Tibial nerve (tissue), 4 donors: ENCODE measurements around the gene ZNF33B.

Source experiments
- EP300 ChIP-seq, 2 donors: sonication (generic); formaldehyde crosslinking; IDR thresholded peaks; one replicate each; pipeline ENCODE4 v1.6.1; 2017; ENCODE audit warnings: antibody characterized with exemption in 2 of 2, mild to moderate bottlenecking in 1 of 2
- POLR2A ChIP-seq, 2 donors: fragments of 450-650 bp; IDR thresholded peaks; one replicate each; pipeline ENCODE4 v1.6.1; 2017; ENCODE audit warnings: antibody characterized with exemption in 2 of 2, mild to moderate bottlenecking in 2 of 2, moderate library complexity in 2 of 2
- TF ChIP-seq, protein P1 (sequence below), 5 experiments: fragments of 200-600 bp in 3 of 5; fragments of 450-650 bp in 2 of 5; sonication (generic) in 3 of 5; IDR thresholded peaks; one replicate each; pipeline ENCODE4 v1.5.1; 2016 to 2019; ENCODE audit warnings: antibody characterized with exemption in 5 of 5, mild to moderate bottlenecking in 3 of 5, moderate library complexity in 2 of 5

GRCh38 chr10:42650374-42650773, 12.0 kb upstream of the ZNF33B start:
- TF ChIP-seq, protein P1, sequence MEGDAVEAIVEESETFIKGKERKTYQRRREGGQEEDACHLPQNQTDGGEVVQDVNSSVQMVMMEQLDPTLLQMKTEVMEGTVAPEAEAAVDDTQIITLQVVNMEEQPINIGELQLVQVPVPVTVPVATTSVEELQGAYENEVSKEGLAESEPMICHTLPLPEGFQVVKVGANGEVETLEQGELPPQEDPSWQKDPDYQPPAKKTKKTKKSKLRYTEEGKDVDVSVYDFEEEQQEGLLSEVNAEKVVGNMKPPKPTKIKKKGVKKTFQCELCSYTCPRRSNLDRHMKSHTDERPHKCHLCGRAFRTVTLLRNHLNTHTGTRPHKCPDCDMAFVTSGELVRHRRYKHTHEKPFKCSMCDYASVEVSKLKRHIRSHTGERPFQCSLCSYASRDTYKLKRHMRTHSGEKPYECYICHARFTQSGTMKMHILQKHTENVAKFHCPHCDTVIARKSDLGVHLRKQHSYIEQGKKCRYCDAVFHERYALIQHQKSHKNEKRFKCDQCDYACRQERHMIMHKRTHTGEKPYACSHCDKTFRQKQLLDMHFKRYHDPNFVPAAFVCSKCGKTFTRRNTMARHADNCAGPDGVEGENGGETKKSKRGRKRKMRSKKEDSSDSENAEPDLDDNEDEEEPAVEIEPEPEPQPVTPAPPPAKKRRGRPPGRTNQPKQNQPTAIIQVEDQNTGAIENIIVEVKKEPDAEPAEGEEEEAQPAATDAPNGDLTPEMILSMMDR (IDR thresholded peaks at IDR 0.05): no peak
- TF ChIP-seq POLR2A (IDR thresholded peaks at IDR 0.05): no peak
- TF ChIP-seq EP300 (IDR thresholded peaks at IDR 0.05): no peak
